ENCODE data around the gene SLC5A1. TPM values are rescaled to one million over a fixed set of nuclear protein-coding genes. Genes with fewer than 3 reads are reported as not detected.
"Not testable (repeated sequence)": the region's sequence is repeated elsewhere in the genome, so short reads cannot be mapped to it uniquely, and the experiment has no call there.

SLC5A1 gene
- total RNA-seq, 2 experiments from 2014 or later, result not detected

DNA sequence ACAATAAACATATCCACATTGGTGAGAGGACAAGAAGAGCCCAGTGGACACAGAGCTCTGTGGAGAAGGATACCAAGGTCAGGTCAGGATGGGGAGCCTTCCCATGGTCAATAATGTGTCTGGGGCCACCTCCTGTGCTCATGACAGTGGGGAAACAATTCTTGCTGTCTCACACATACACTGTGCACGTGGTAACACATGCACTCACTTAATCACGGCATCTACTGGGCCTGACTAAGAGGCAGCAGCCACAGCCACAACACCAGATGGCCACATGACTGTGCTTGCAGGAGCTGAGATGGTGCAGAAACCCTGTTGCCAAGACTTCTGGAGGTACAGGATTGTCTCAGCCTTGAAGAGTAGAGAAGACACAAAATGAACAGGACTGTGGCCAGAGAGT is 87.4 kb downstream of the SLC5A1 start:
- H3K9me3 Mint-ChIP-seq, result no peaks in the 10 kb centered on the region
- ATAC-seq (ENCODE audit: low read depth) (no peak), DNase-seq (no peak)
- H3K27me3 Mint-ChIP-seq, result no peaks in the 10 kb centered on the region
- peaks cover 2% of the 10 kb centered on the region for H3K4me1 Mint-ChIP-seq
- H3K36me3 Mint-ChIP-seq, result no peaks in the 10 kb centered on the region
- H3K4me3 Mint-ChIP-seq, result no peak overlapping the region
- H3K27ac Mint-ChIP-seq, result no peak overlapping the region
- POLR2A ChIA-PET, result no interaction called here

DNA sequence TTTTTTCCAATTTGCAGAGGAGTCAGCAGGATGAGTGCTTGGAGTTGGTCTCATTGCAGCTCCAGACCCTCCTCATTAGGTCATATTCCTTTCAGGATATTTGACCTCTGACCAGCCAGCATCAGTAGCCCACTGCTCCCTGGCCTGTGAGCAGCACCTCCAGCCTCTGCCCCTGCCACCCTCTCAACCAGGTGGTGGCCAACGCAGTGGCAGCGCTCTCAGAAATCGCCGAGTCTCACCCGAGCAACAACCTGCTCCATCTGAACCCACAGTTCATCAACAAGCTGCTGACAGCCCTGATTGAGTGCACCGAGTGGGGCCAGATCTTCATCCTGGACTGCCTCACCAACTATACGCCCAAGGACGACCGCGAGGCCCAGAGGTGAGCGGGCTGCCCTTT is 89.1 kb downstream of the SLC5A1 start:
- POLR2A ChIA-PET, result interaction anchor here (0.6 kb wide), 1 partner anchor 15 kb away, joined by 3 read pairs; no protein-coding TSS in a partner anchor
- H3K4me1 Mint-ChIP-seq, result peaks cover 7% of the 10 kb centered on the region
- H3K27me3 Mint-ChIP-seq, result no peaks in the 10 kb centered on the region

GRCh38 chr22:32132783-32133182 is 89.7 kb downstream of the SLC5A1 start:
- no peak overlapping the region for H3K4me3 Mint-ChIP-seq
- POLR2A ChIA-PET, result interaction anchor here (0.6 to 0.8 kb wide), 2 partner anchors 37 to 341 kb away, joined by 4 to 7 read pairs; partner anchors contain the start of gene FBXO7
- DNase-seq (no peak), ATAC-seq (ENCODE audit: low read depth) (no peak)
- no peak overlapping the region for H3K27ac Mint-ChIP-seq
- H3K4me1 Mint-ChIP-seq, result peaks cover 12% of the 10 kb centered on the region
- H3K9me3 Mint-ChIP-seq, result no peaks in the 10 kb centered on the region
- no peaks in the 10 kb centered on the region for H3K27me3 Mint-ChIP-seq
- no peaks in the 10 kb centered on the region for H3K36me3 Mint-ChIP-seq

More for the DNA sequence above, 89.1 kb downstream of the SLC5A1 start:
- no peak overlapping the region for H3K27ac Mint-ChIP-seq
- H3K36me3 Mint-ChIP-seq, result no peaks in the 10 kb centered on the region
- no peak for ATAC-seq (ENCODE audit: low read depth)
- DNase-seq, result no peak
- H3K4me3 Mint-ChIP-seq, result no peak overlapping the region
- no peaks in the 10 kb centered on the region for H3K9me3 Mint-ChIP-seq

- ATAC-seq (ENCODE audit: low read depth); H3K27me3 Mint-ChIP-seq; DNase-seq; H3K9me3 Mint-ChIP-seq; H3K27ac Mint-ChIP-seq; H3K4me3 Mint-ChIP-seq; POLR2A ChIA-PET; H3K36me3 Mint-ChIP-seq: not testable (repeated sequence)
- H3K4me1 Mint-ChIP-seq, result peaks cover 17% of the 10 kb centered on the region
These were observed 91.7 kb downstream of the SLC5A1 start for GRCh38 chr22:32134796-32135195.

- ATAC-seq (ENCODE audit: low read depth); H3K4me3 Mint-ChIP-seq; H3K27me3 Mint-ChIP-seq; H3K9me3 Mint-ChIP-seq; POLR2A ChIA-PET; H3K36me3 Mint-ChIP-seq; DNase-seq; H3K27ac Mint-ChIP-seq: not testable (repeated sequence)
- peaks cover 20% of the 10 kb centered on the region for H3K4me1 Mint-ChIP-seq
These were observed 92.9 kb downstream of the SLC5A1 start for GRCh38 chr22:32135958-32136357.

GRCh38 chr22:32136881-32137280 is 93.8 kb downstream of the SLC5A1 start:
- H3K36me3 Mint-ChIP-seq; H3K27me3 Mint-ChIP-seq; DNase-seq; POLR2A ChIA-PET; H3K9me3 Mint-ChIP-seq; ATAC-seq (ENCODE audit: low read depth): not testable (repeated sequence)
- H3K4me1 Mint-ChIP-seq, result peaks cover 26% of the 10 kb centered on the region
- H3K27ac Mint-ChIP-seq, result peak overlapping the region; percentile 89
- peak overlapping the region; percentile 87 for H3K4me3 Mint-ChIP-seq

GRCh38 chr22:32137731-32138324 is 94.8 kb downstream of the SLC5A1 start:
- H3K9me3 Mint-ChIP-seq, H3K27me3 Mint-ChIP-seq, POLR2A ChIA-PET, H3K36me3 Mint-ChIP-seq: not testable (repeated sequence)
- ATAC-seq (ENCODE audit: low read depth) (peak; percentile 52), DNase-seq (peak; percentile 51)
- Mint-ChIP-seq H3K27ac (peak overlapping the region; percentile 89), H3K4me1 (peaks cover 33% of the 10 kb centered on the region), H3K4me3 (peak overlapping the region; percentile 87)

DNA sequence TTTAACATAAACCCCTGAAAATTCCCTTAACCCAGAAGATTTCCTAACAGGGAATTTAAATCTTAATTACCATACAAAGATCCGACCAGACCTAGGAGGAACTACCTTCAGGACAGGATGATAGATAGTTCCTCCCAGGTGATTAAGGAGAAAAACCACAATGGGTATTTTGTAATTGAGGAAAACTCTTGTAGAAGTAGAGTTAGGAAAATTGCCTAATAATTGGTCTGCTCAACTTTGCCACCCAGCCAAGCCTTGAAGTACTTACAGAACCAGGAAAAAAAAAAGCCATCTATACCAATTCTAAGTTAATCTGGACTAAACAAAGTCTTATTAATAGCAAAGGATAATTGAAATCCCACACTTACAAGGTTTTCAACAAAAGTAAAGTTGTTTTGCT is 95.5 kb downstream of the SLC5A1 start:
- POLR2A ChIA-PET; H3K9me3 Mint-ChIP-seq; H3K36me3 Mint-ChIP-seq; DNase-seq; H3K27me3 Mint-ChIP-seq; H3K27ac Mint-ChIP-seq; ATAC-seq (ENCODE audit: low read depth): not testable (repeated sequence)
- H3K4me1 Mint-ChIP-seq, result peaks cover 39% of the 10 kb centered on the region
- peak overlapping the region; percentile 87 for H3K4me3 Mint-ChIP-seq

GRCh38 chr22:32140688-32141087 is 97.6 kb downstream of the SLC5A1 start:
- peaks cover 55% of the 10 kb centered on the region for H3K4me1 Mint-ChIP-seq
- ATAC-seq (ENCODE audit: low read depth), result peak; percentile 59
- not testable (repeated sequence) for H3K27me3 Mint-ChIP-seq, DNase-seq, H3K4me3 Mint-ChIP-seq, H3K36me3 Mint-ChIP-seq, H3K27ac Mint-ChIP-seq, H3K9me3 Mint-ChIP-seq
- POLR2A ChIA-PET, result interaction anchor here (0.6 kb wide), 1 partner anchor 117 kb away, joined by 3 read pairs; no protein-coding TSS in a partner anchor

DNA sequence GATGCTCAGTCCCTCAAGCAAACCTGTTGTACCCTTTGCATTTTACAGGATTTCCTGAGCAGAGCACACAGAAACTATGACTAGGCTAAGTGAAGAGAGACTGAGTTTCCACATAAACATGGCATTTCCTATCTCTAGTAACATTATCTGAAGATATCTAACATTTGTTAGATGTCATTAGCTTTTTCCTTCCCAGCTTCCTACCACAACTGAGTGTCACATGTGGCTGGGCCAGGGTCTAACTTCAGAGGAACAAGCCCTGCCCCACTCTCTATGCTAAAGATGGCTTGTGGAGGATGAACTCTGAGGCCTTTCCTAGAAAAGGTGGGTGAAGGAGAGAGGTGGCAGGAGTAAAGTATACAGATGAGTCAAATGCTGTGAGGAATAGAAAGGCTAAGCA is 99.5 kb downstream of the SLC5A1 start:
- POLR2A ChIA-PET, result no interaction called here
- ATAC-seq (ENCODE audit: low read depth), result peak; percentile 43
- Mint-ChIP-seq H3K27ac (peak overlapping the region; percentile 66), H3K27me3 (peaks cover 2% of the 10 kb centered on the region), H3K4me1 (peaks cover 46% of the 10 kb centered on the region), H3K9me3 (peaks cover 3% of the 10 kb centered on the region), H3K36me3 (peaks cover 2% of the 10 kb centered on the region), H3K4me3 (peak overlapping the region; percentile 17)
- no peak for DNase-seq

DNA sequence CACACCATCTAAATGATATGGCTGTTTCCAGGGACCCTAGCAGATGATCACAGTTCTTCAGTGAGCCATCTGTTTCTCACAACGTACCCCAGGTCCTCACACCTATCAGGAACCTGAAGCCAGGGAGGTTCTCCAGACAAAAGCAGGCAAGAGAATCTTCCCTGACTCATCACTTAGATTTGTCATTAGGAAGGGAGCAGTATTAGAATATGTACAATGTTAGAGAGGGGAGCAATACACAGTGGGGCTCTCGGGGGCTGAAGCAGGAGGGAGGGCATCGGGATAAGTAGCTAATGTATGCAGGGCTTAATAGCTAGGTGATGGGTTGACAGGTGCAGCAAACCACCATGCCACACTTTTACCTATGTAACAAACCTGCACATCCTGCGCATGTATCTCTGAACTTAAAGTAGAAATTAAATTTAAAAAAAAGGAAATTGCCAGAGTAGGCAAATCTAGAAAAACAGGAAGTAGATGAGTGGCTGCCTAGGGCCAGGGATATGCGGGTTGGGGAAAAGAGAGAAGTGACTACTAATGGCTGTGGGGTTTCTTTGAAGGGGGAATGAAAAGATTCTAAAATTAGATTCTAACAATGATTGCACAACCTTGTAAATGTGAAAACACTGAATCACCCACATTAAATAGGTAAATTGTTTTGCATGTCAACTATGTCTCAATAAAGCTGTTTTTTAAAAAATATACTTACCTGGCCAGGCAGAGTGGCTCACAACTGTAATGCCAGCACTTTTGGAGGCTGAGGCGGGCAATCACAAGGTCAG is 101.6 kb downstream of the SLC5A1 start:
- Mint-ChIP-seq H3K27me3 (no peaks in the 10 kb centered on the region), H3K36me3 (no peaks in the 10 kb centered on the region), H3K4me3 (no peak overlapping the region), H3K9me3 (peaks cover 5% of the 10 kb centered on the region), H3K4me1 (peaks cover 40% of the 10 kb centered on the region), H3K27ac (peak overlapping the region; percentile 37)
- DNase-seq (no peak), ATAC-seq (ENCODE audit: low read depth) (no peak)
- POLR2A ChIA-PET, result no interaction called here

- DNase-seq; ATAC-seq (ENCODE audit: low read depth); H3K27me3 Mint-ChIP-seq; H3K36me3 Mint-ChIP-seq; H3K9me3 Mint-ChIP-seq; H3K27ac Mint-ChIP-seq; POLR2A ChIA-PET; H3K4me3 Mint-ChIP-seq: not testable (repeated sequence)
- peaks cover 36% of the 10 kb centered on the region for H3K4me1 Mint-ChIP-seq
These were observed 104.1 kb downstream of the SLC5A1 start for GRCh38 chr22:32147128-32147527.

- not testable (repeated sequence) for H3K27ac Mint-ChIP-seq; H3K9me3 Mint-ChIP-seq; H3K27me3 Mint-ChIP-seq; DNase-seq; H3K36me3 Mint-ChIP-seq; ATAC-seq (ENCODE audit: low read depth); H3K4me3 Mint-ChIP-seq
- H3K4me1 Mint-ChIP-seq, result peaks cover 33% of the 10 kb centered on the region
- POLR2A ChIA-PET, result interaction anchor here (0.7 kb wide), 1 partner anchor 26 kb away, joined by 4 read pairs; no protein-coding TSS in a partner anchor
These were observed 105.3 kb downstream of the SLC5A1 start for GRCh38 chr22:32148372-32148771.

DNA sequence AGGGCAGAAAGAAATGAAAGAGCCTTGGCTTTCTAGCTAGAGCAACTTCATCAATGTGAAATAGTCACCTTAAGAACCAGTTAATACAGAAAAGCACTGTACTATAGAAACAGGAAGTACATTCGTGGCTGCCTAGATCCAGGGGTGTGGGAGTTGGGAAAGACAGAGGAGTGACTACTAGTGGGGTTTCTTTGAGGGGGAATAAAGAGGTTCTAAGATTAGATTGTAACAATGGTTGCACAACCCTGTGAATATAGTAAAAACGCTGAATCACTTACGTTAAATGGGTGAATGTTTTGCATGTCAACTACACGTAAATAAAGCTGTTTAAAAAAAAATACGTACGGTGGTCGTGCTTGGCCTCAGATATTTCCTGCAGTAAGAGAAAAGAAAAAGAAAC is 107.6 kb downstream of the SLC5A1 start:
- Mint-ChIP-seq H3K4me1 (peaks cover 16% of the 10 kb centered on the region), H3K27me3 (peaks cover 15% of the 10 kb centered on the region)
- POLR2A ChIA-PET; H3K4me3 Mint-ChIP-seq; H3K27ac Mint-ChIP-seq; H3K36me3 Mint-ChIP-seq; H3K9me3 Mint-ChIP-seq; ATAC-seq (ENCODE audit: low read depth); DNase-seq: not testable (repeated sequence)

Data from activated naive CD8-positive, alpha-beta T cell treated with anti-CD3 and anti-CD28 coated beads, Interleukin-2, amount 10 ng/mL, durations not matched to agents 7 days and 5 days (primary cell).